Islet precursor cell (in vitro differentiated cells): ENCODE measurements around the gene NR5A1.

Experiments used
- DNase-seq: peaks from one replicate; pipeline ENCODE4 v3.0.0-alpha.2; 2018

NR5A1 gene

GRCh38 chr9:124513376-124513994 is 6.3 kb upstream of the NR5A1 start:
- DNase-seq, result peak; percentile 51

- DNase-seq, result peak; percentile 51
Measured at GRCh38 chr9:124512806-124513204, 5.6 kb upstream of the NR5A1 start.

GRCh38 chr9:124511891-124512805 is 4.9 kb upstream of the NR5A1 start:
- peak; percentile 52 for DNase-seq

- peak; percentile 78 for DNase-seq
Measured at GRCh38 chr9:124511426-124511840, 4.2 kb upstream of the NR5A1 start.

- DNase-seq, result no peak
Measured at GRCh38 chr9:124510650-124511425, 3.6 kb upstream of the NR5A1 start.

GRCh38 chr9:124507880-124508423 is 753 bp upstream of the NR5A1 start:
- DNase-seq, result no peak

GRCh38 chr9:124506433-124506832 is 766 bp downstream of the NR5A1 start:
- DNase-seq, result no peak

GRCh38 chr9:124505901-124506346 is 1.3 kb downstream of the NR5A1 start:
- DNase-seq, result no peak

- no peak for DNase-seq
Measured at GRCh38 chr9:124505006-124505900, 1.9 kb downstream of the NR5A1 start.

- DNase-seq, result no peak
Measured at GRCh38 chr9:124504530-124505005, 2.6 kb downstream of the NR5A1 start.

- DNase-seq, result no peak
Measured at GRCh38 chr9:124503713-124504529, 3.3 kb downstream of the NR5A1 start.

- DNase-seq, result no peak
Measured at GRCh38 chr9:124502711-124503702, 4.2 kb downstream of the NR5A1 start.

GRCh38 chr9:124501771-124502320 is 5.4 kb downstream of the NR5A1 start:
- no peak for DNase-seq

- DNase-seq, result no peak
Measured at GRCh38 chr9:124500796-124501611, 6.2 kb downstream of the NR5A1 start.

- DNase-seq, result no peak
Measured at GRCh38 chr9:124500028-124500795, 7.0 kb downstream of the NR5A1 start.

- DNase-seq, result no peak
Measured at GRCh38 chr9:124499216-124499615, 8.0 kb downstream of the NR5A1 start.

GRCh38 chr9:124498499-124499146 is 8.6 kb downstream of the NR5A1 start:
- no peak for DNase-seq
